OCI-LY3 (cell line): ENCODE data around the gene PKD1.

ENCODE experiments used
- H2AFZ ChIP-seq: fragments of 200-600, 300-600 bp; shearing (Covaris generic); 2 replicates; pipeline ENCODE4 v1.6.0; 2014; ENCODE audit warnings: antibody characterized with exemption, low read depth, low read length
- H3K27ac ChIP-seq: fragments of 200-600, 300-600 bp; sonication (generic); 2 replicates; pipeline ENCODE4 v1.5.1; 2014; ENCODE audit warnings: mild to moderate bottlenecking, low read length, moderate library complexity, mixed read lengths
- H3K27me3 ChIP-seq: fragments of 200-600, 300-600 bp; sonication (generic); 2 replicates; pipeline ENCODE4 v1.6.1; 2014; ENCODE audit warnings: low read depth, low read length, mixed read lengths
- H3K36me3 ChIP-seq: fragments of 200-600, 300-600 bp; sonication (generic); replicated peaks from 2 replicates; pipeline ENCODE3; 2014; ENCODE audit warnings: low read depth, low read length, mixed read lengths
- H3K4me1 ChIP-seq: fragments of 300-600, 200-600 bp; sonication (generic); 2 replicates; pipeline ENCODE4 v1.6.1; 2014; ENCODE audit warnings: low read length, mixed read lengths
- H3K4me2 ChIP-seq: fragments of 200-600, 300-600 bp; sonication (generic); 2 replicates; pipeline ENCODE4 v1.6.1; 2014; ENCODE audit warnings: low read length, mixed read lengths
- H3K4me3 ChIP-seq: fragments of 300-600, 200-600 bp; sonication (generic); 2 replicates; pipeline ENCODE4 v1.5.1; 2014; ENCODE audit warnings: antibody characterized with exemption, mild to moderate bottlenecking, low read length, moderate library complexity
- H3K79me2 ChIP-seq: fragments of 300-600, 200-600 bp; shearing (Covaris generic); 2 replicates; pipeline ENCODE4 v1.6.1; 2014; ENCODE audit warnings: mild to moderate bottlenecking, low read length, mixed read lengths
- H3K9ac ChIP-seq: fragments of 300-600, 200-600 bp; shearing (Covaris generic); 2 replicates; pipeline ENCODE4 v1.6.0; 2014; ENCODE audit warnings: mild to moderate bottlenecking, low read length, moderate library complexity
- H3K9me3 ChIP-seq: fragments of 200-600, 300-600 bp; shearing (Covaris generic); 2 replicates; pipeline ENCODE4 v1.6.1; 2014; ENCODE audit warnings: low read length, mixed read lengths; ENCODE audit not compliant: insufficient read depth
- H4K20me1 ChIP-seq: fragments of 200-600, 300-600 bp; sonication (generic); 2 replicates; pipeline ENCODE4 v1.6.1; 2016; ENCODE audit warnings: low read length, mixed read lengths; ENCODE audit not compliant: insufficient read depth
- EZH2phosphoT487 ChIP-seq: fragments of 200-600 bp; shearing (Covaris generic); IDR thresholded peaks from 2 replicates; pipeline ENCODE4 v1.6.1; 2018; ENCODE audit warnings: antibody characterized with exemption, mixed run types, low read depth
- TF ChIP-seq, protein P1 (sequence below): fragments of 200-600, 300-600 bp; sonication (generic); IDR thresholded peaks from 2 replicates; pipeline ENCODE4 v1.5.1; 2014; ENCODE audit warnings: antibody characterized with exemption, low read length, low read depth

Gene PKD1

DNA sequence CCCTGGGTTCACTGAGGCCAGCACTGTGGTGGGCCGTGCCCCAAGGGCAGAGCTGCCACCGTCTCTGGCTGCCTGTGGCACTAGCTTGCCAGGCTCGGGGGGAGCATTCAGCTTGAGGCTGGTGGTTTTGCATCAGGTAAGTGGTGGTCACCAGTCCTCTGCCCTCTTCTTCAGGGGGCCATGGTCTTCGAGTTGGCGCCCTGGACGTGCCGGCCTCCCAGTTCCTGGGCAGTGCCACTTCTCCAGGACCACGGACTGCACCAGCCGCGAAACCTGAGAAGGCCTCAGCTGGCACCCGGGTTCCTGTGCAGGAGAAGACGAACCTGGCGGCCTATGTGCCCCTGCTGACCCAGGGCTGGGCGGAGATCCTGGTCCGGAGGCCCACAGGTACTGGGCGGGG is 55.7 kb downstream of the PKD1 start:
- TF ChIP-seq, protein P1, sequence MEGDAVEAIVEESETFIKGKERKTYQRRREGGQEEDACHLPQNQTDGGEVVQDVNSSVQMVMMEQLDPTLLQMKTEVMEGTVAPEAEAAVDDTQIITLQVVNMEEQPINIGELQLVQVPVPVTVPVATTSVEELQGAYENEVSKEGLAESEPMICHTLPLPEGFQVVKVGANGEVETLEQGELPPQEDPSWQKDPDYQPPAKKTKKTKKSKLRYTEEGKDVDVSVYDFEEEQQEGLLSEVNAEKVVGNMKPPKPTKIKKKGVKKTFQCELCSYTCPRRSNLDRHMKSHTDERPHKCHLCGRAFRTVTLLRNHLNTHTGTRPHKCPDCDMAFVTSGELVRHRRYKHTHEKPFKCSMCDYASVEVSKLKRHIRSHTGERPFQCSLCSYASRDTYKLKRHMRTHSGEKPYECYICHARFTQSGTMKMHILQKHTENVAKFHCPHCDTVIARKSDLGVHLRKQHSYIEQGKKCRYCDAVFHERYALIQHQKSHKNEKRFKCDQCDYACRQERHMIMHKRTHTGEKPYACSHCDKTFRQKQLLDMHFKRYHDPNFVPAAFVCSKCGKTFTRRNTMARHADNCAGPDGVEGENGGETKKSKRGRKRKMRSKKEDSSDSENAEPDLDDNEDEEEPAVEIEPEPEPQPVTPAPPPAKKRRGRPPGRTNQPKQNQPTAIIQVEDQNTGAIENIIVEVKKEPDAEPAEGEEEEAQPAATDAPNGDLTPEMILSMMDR, result no peak
- no peak for TF ChIP-seq EZH2phosphoT487
- Histone ChIP-seq H3K9ac (no peak overlapping the region), H3K27me3 (no peaks in the 10 kb centered on the region), H3K36me3 (no peaks in the 10 kb centered on the region), H3K9me3 (no peaks in the 10 kb centered on the region), H3K79me2 (no peaks in the 10 kb centered on the region), H4K20me1 (no peaks in the 10 kb centered on the region), H3K4me3 (no peak overlapping the region), H3K4me1 (no peaks in the 10 kb centered on the region), H3K4me2 (no peak overlapping the region), H2AFZ (no peak overlapping the region), H3K27ac (no peak overlapping the region)

GRCh38 chr16:2079311-2079800 is 56.3 kb downstream of the PKD1 start:
- Histone ChIP-seq H3K9me3 (no peaks in the 10 kb centered on the region), H3K4me3 (no peak overlapping the region), H4K20me1 (no peaks in the 10 kb centered on the region), H3K4me2 (no peak overlapping the region), H3K36me3 (no peaks in the 10 kb centered on the region), H2AFZ (no peak overlapping the region), H3K27ac (no peak overlapping the region), H3K4me1 (no peaks in the 10 kb centered on the region), H3K79me2 (no peaks in the 10 kb centered on the region), H3K9ac (no peak overlapping the region), H3K27me3 (no peaks in the 10 kb centered on the region)
- TF ChIP-seq, protein P1, result no peak
- no peak for TF ChIP-seq EZH2phosphoT487

DNA sequence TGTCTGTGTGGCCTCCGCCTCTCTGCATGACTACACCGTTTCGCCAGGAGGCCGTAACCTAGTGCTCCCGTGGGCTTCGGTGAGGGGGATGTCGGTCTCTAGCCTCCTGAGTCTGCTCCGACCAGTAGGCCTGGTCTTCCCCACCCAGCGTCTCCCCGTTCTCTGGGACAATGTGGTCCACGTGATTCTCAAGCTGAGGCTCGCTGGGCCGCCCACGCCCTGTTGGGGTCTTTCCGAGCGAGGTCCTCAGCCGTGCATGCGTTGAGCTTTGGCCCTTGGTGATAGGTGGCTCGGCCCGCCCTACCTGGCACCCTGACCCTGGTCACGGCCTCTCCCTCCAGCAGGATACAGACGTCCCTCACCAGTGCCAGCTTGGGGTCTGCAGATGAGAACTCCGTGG is 57.0 kb downstream of the PKD1 start:
- Histone ChIP-seq H3K27ac (no peak overlapping the region), H3K9me3 (no peaks in the 10 kb centered on the region), H4K20me1 (no peaks in the 10 kb centered on the region), H3K4me2 (no peak overlapping the region), H3K4me1 (no peaks in the 10 kb centered on the region), H3K27me3 (no peaks in the 10 kb centered on the region), H3K79me2 (no peaks in the 10 kb centered on the region), H2AFZ (no peak overlapping the region), H3K9ac (no peak overlapping the region), H3K36me3 (no peaks in the 10 kb centered on the region), H3K4me3 (no peak overlapping the region)
- TF ChIP-seq, protein P1, result no peak

DNA sequence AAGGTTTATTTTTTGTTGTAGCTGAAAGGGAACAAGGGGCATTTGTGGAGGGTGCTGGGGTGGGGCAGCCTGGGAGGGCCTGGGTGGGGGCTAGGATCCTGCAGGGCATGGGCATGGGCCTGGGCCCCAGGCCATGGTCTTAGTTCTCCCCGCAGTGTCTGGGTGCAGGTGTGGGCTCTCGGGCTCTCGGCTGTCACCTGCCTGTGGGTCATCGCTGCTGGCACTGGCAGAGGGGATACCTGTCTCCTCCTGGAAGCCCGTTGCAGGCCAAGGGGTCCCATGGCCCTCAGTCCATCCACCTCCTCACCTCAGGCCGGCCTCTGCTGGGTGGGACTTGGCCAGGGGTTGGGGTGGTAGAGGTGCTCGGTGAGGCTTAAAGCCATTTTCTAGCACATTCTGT is 57.6 kb downstream of the PKD1 start:
- Histone ChIP-seq H3K27me3 (no peaks in the 10 kb centered on the region), H3K79me2 (no peaks in the 10 kb centered on the region), H3K27ac (no peak overlapping the region), H3K9ac (no peak overlapping the region), H3K36me3 (no peaks in the 10 kb centered on the region), H4K20me1 (no peaks in the 10 kb centered on the region), H3K4me3 (no peak overlapping the region), H3K4me1 (no peaks in the 10 kb centered on the region), H3K4me2 (no peak overlapping the region), H2AFZ (no peak overlapping the region), H3K9me3 (no peaks in the 10 kb centered on the region)
- no peak for TF ChIP-seq EZH2phosphoT487
- TF ChIP-seq, protein P1, result no peak
